HEK293 (cell line): ENCODE data around the gene GJA3.
"Not testable (repeated sequence)": the region's sequence is repeated elsewhere in the genome, so short reads cannot be mapped to it uniquely, and the experiment has no call there.

Experiments
- CTCF ChIA-PET: fragments of 350-600 bp; formaldehyde crosslinking; extraction: SDS; loops from one replicate; lab custom pipeline; 2021; ENCODE audit warnings: antibody characterized with exemption; lab: Yijun Ruan, JAX
- POLR2A ChIA-PET: fragments of 300-600 bp; formaldehyde crosslinking; extraction: SDS; loops from one replicate; lab custom pipeline; 2020; ENCODE audit warnings: antibody characterized with exemption, inconsistent platforms; lab: Yijun Ruan, JAX
- H3K27ac ChIP-seq: fragments of 200-500 bp; sonication (Bioruptor generic); 2 replicates; pipeline ENCODE4 v1.5.1; 2014; ENCODE audit warnings: low read depth, low read length, control low read depth, inconsistent platforms; ENCODE audit errors: extremely low read depth
- H3K36me3 ChIP-seq, 2 experiments: fragments of 200-500 bp in 1 of 2; sonication (Bioruptor generic) in 1 of 2; 1 replicate in 1 of 2; 2 replicates in 1 of 2; pipeline ENCODE4 v1.5.1; 2014 to 2017; ENCODE audit warnings: inconsistent platforms in 2 of 2, low read length in 2 of 2; ENCODE audit not compliant: control insufficient read depth in 2 of 2, insufficient read depth in 1 of 2
- H3K4me1 ChIP-seq: fragments of 200-500 bp; sonication (Bioruptor generic); 2 replicates; pipeline ENCODE4 v1.5.1; 2014; ENCODE audit warnings: mild to moderate bottlenecking, low read length, inconsistent platforms; ENCODE audit not compliant: control insufficient read depth, insufficient read depth
- H3K4me3 ChIP-seq: 2 replicates; pipeline ENCODE4 v1.5.1; 2011; ENCODE audit warnings: low read depth, mild to moderate bottlenecking, control low read depth, low read length, moderate library complexity
- H3K9me3 ChIP-seq: fragments of 200-500 bp; sonication (Bioruptor generic); 2 replicates; pipeline ENCODE4 v1.5.1; 2014; ENCODE audit warnings: low read depth, low read length, inconsistent platforms; ENCODE audit not compliant: control insufficient read depth, insufficient read depth
- FEZF1 ChIP-seq: fragments of 450-650 bp; formaldehyde crosslinking; IDR thresholded peaks from 2 replicates; pipeline ENCODE4 v1.5.1; 2016; ENCODE audit warnings: missing biosample characterization, missing genetic modification characterization
- GLI2 ChIP-seq: fragments of 450-650 bp; formaldehyde crosslinking; IDR thresholded peaks from 2 replicates; pipeline ENCODE4; 2017; ENCODE audit warnings: missing biosample characterization, missing genetic modification characterization, low read depth, borderline replicate concordance
- GLIS2 ChIP-seq: fragments of 450-650 bp; formaldehyde crosslinking; IDR thresholded peaks from 2 replicates; pipeline ENCODE4 v1.5.1; 2016; ENCODE audit warnings: missing biosample characterization, missing genetic modification characterization
- OSR2 ChIP-seq: fragments of 450-650 bp; formaldehyde crosslinking; IDR thresholded peaks from 2 replicates; pipeline ENCODE4 v1.5.1; 2016; ENCODE audit warnings: missing biosample characterization, missing genetic modification characterization
- ZBTB21 ChIP-seq: fragments of 450-650 bp; formaldehyde crosslinking; IDR thresholded peaks from 2 replicates; pipeline ENCODE4 v1.5.1; 2017; ENCODE audit warnings: missing biosample characterization, missing genetic modification characterization
- ZBTB8A ChIP-seq: fragments of 450-650 bp; formaldehyde crosslinking; IDR thresholded peaks from 2 replicates; pipeline ENCODE4 v1.5.1; 2016; ENCODE audit warnings: missing biosample characterization, missing genetic modification characterization
- ZFHX2 ChIP-seq: fragments of 450-650 bp; formaldehyde crosslinking; conservative IDR thresholded peaks from 2 replicates; pipeline ENCODE4 v1.5.1; 2016; ENCODE audit warnings: missing biosample characterization, missing genetic modification characterization
- ZIC2 ChIP-seq: fragments of 450-650 bp; formaldehyde crosslinking; IDR thresholded peaks from 2 replicates; pipeline ENCODE4 v1.5.1; 2016; ENCODE audit warnings: missing biosample characterization, missing genetic modification characterization
- ZNF146 ChIP-seq: fragments of 450-650 bp; formaldehyde crosslinking; IDR thresholded peaks from 2 replicates; pipeline ENCODE4 v1.5.1; 2016; ENCODE audit warnings: missing biosample characterization, missing genetic modification characterization
- ZNF223 ChIP-seq: fragments of 450-650 bp; formaldehyde crosslinking; IDR thresholded peaks from 2 replicates; pipeline ENCODE4 v1.5.1; 2016; ENCODE audit warnings: missing biosample characterization, missing genetic modification characterization
- ZNF23 ChIP-seq: fragments of 450-650 bp; formaldehyde crosslinking; IDR thresholded peaks from 2 replicates; pipeline ENCODE4 v1.5.1; 2016; ENCODE audit warnings: missing biosample characterization, missing genetic modification characterization, borderline replicate concordance
- ZNF394 ChIP-seq: fragments of 450-650 bp; formaldehyde crosslinking; IDR thresholded peaks from 2 replicates; pipeline ENCODE4 v1.5.1; 2016; ENCODE audit warnings: missing biosample characterization, missing genetic modification characterization, mild to moderate bottlenecking, moderate library complexity, borderline replicate concordance
- ZNF426 ChIP-seq: fragments of 450-650 bp; formaldehyde crosslinking; IDR thresholded peaks from 2 replicates; pipeline ENCODE4 v1.5.1; 2017; ENCODE audit warnings: missing biosample characterization, missing genetic modification characterization, mild to moderate bottlenecking, inconsistent platforms, moderate library complexity
- ZNF544 ChIP-seq: fragments of 450-650 bp; formaldehyde crosslinking; IDR thresholded peaks from 2 replicates; pipeline ENCODE4 v1.5.0; 2017; ENCODE audit warnings: missing biosample characterization, missing genetic modification characterization
- ZNF600 ChIP-seq: fragments of 450-650 bp; formaldehyde crosslinking; IDR thresholded peaks from 2 replicates; pipeline ENCODE4 v1.5.1; 2016; ENCODE audit warnings: missing biosample characterization, missing genetic modification characterization
- ZNF610 ChIP-seq: fragments of 450-650 bp; formaldehyde crosslinking; IDR thresholded peaks from 2 replicates; pipeline ENCODE4 v1.5.1; 2016; ENCODE audit warnings: missing biosample characterization, missing genetic modification characterization, borderline replicate concordance
- ZNF629 ChIP-seq: fragments of 450-650 bp; formaldehyde crosslinking; IDR thresholded peaks from 2 replicates; pipeline ENCODE4 v1.5.1; 2017; ENCODE audit warnings: missing biosample characterization, missing genetic modification characterization
- ZNF768 ChIP-seq: fragments of 450-650 bp; formaldehyde crosslinking; IDR thresholded peaks from 2 replicates; pipeline ENCODE4 v1.5.1; 2018; ENCODE audit warnings: missing biosample characterization, mild to moderate bottlenecking, missing genetic modification characterization
- TF ChIP-seq, protein P1 (sequence below): fragments of 450-650 bp; formaldehyde crosslinking; IDR thresholded peaks from 2 replicates; pipeline ENCODE4 v1.5.1; 2017; ENCODE audit warnings: missing biosample characterization, mild to moderate bottlenecking, missing genetic modification characterization, moderate library complexity
- TF ChIP-seq, protein P2 (sequence below): fragments of 450-650 bp; formaldehyde crosslinking; IDR thresholded peaks from 2 replicates; pipeline ENCODE4 v1.5.1; 2016; ENCODE audit warnings: missing biosample characterization, missing genetic modification characterization
- TF ChIP-seq, protein P3 (sequence below): fragments of 450-650 bp; IDR thresholded peaks from 2 replicates; pipeline ENCODE4 v1.5.1; 2018; ENCODE audit warnings: missing biosample characterization, missing genetic modification characterization

Gene GJA3

DNA sequence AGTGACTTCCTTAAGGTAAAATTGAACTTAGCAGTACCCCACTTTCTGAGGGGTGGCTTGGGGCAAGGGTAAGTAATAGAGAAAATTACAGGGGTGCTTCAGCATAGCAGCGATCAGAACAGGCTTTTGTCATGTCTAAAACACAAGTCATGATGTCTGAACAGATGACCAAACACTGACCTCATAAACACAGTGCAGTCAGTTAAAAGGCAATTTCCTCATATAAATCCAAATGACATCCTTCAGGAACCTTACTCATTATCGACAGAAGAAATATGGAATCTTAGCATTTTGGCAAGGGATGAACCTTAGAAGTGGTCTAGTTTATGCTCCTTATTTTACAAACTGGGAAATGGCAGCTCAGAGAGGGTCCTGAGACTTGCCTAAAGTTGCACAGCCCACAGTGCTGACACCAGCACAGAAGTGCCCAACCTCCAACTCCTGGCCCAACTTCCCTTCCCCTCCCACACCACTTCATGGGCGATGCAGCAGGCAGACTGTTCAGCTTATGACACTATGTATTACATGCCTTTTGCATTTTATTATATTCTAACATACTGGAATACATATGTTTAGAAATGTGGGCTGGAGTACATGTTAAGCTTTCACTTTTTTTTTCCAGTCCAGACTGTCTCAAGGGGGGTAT, 3.6 kb downstream of the GJA3 start:
- ChIA-PET CTCF (no interaction called here), POLR2A (no interaction called here)
- Histone ChIP-seq H3K4me3 (no peak overlapping the region), H3K9me3 (no peaks in the 10 kb centered on the region), H3K27ac (no peak overlapping the region), H3K4me1 (no peaks in the 10 kb centered on the region), H3K36me3 (no peaks in the 10 kb centered on the region)
- peak; percentile 19; the same call in 1 of the 2 replicates for TF ChIP-seq FEZF1 (tag by site-specific recombination)
- peak; percentile 87 for TF ChIP-seq ZNF629 (tag by site-specific recombination)
- no peak for TF ChIP-seq ZNF23 (tag by site-specific recombination)
- TF ChIP-seq ZNF600 (tag by site-specific recombination), result 0 out of 2 replicates have a peak, but pooled peaks have one; percentile 21
- TF ChIP-seq ZBTB21 (tag by site-specific recombination), result peak; percentile 46
- TF ChIP-seq OSR2, result no peak
- TF ChIP-seq ZNF768, result 0 out of 2 replicates have a peak, but pooled peaks have one; percentile 14
- no peak for TF ChIP-seq ZNF426 (tag by site-specific recombination)
- 0 out of 2 replicates have a peak, but pooled peaks have one; percentile 21 for TF ChIP-seq ZFHX2
- TF ChIP-seq, protein P1, sequence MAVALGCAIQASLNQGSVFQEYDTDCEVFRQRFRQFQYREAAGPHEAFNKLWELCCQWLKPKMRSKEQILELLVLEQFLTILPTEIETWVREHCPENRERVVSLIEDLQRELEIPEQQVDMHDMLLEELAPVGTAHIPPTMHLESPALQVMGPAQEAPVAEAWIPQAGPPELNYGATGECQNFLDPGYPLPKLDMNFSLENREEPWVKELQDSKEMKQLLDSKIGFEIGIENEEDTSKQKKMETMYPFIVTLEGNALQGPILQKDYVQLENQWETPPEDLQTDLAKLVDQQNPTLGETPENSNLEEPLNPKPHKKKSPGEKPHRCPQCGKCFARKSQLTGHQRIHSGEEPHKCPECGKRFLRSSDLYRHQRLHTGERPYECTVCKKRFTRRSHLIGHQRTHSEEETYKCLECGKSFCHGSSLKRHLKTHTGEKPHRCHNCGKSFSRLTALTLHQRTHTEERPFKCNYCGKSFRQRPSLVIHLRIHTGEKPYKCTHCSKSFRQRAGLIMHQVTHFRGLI, result peak; percentile 85

DNA sequence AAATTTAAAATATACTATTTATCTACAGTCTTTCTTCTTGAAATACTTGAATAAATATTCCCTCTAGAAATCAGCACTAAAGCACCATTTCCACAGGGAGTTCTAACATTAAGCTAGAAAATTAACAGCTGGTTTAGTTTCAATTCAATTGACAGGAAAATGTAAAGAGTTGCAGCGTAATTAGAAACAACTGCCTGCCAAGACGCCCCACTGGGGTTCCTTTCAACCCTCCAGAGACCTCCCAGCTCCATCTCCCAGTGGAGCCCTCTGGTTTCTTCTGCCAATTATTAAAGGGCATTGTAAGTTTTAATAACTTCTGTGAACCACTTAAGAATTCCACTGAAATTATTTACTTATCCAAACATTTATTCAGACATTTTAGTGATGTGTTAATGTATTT, 4.2 kb downstream of the GJA3 start:
- CTCF ChIA-PET, result interaction anchor here (0.6 to 1.0 kb wide), 2 partner anchors 10 to 29 kb away, joined by 3 read pairs; no protein-coding TSS in a partner anchor

DNA sequence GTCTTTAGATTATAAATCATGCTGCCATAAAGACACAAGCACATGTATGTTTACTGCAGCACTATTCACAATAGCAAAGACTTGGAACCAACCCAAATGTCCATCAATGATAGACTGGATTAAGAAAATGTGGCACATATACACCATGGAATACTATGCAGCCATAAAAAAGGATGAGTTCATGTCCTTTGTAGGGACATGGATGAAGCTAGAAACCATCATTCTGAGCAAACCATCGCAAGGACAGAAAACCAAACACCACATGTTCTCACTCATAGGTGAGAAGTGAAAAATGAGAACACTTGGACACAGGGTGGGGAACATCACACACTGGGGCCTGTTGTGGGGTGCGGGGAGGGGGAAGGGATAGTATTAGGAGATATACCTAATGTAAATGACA, 7.6 kb downstream of the GJA3 start:
- not testable (repeated sequence) for H3K27ac ChIP-seq
- TF ChIP-seq ZNF146, result peak; percentile 99
- TF ChIP-seq, protein P2, sequence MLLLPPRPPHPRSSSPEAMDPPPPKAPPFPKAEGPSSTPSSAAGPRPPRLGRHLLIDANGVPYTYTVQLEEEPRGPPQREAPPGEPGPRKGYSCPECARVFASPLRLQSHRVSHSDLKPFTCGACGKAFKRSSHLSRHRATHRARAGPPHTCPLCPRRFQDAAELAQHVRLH (tag by site-specific recombination), result peak; percentile 80
- TF ChIP-seq, all 188 proteins: peak for 2; not testable (repeated sequence) for 186
- H3K4me3 ChIP-seq, H3K36me3 ChIP-seq, H3K9me3 ChIP-seq, POLR2A ChIA-PET, H3K4me1 ChIP-seq: not testable (repeated sequence)
- CTCF ChIA-PET, result interaction anchor here (0.6 to 0.7 kb wide), 2 partner anchors 118 to 247 kb away, joined by 3 read pairs; no protein-coding TSS in a partner anchor

More for the DNA sequence above, 4.2 kb downstream of the GJA3 start:
- Histone ChIP-seq H3K27ac (no peak overlapping the region), H3K4me3 (no peak overlapping the region), H3K36me3 (no peaks in the 10 kb centered on the region), H3K9me3 (no peaks in the 10 kb centered on the region), H3K4me1 (no peaks in the 10 kb centered on the region)
- TF ChIP-seq ZNF394 (tag by site-specific recombination) (no peak), ZIC2 (tag by site-specific recombination) (peak; percentile 27; the same call in 1 of the 2 replicates), ZBTB8A (tag by site-specific recombination) (peak; percentile 21; the same call in 1 of the 2 replicates)
- POLR2A ChIA-PET, result no interaction called here

DNA sequence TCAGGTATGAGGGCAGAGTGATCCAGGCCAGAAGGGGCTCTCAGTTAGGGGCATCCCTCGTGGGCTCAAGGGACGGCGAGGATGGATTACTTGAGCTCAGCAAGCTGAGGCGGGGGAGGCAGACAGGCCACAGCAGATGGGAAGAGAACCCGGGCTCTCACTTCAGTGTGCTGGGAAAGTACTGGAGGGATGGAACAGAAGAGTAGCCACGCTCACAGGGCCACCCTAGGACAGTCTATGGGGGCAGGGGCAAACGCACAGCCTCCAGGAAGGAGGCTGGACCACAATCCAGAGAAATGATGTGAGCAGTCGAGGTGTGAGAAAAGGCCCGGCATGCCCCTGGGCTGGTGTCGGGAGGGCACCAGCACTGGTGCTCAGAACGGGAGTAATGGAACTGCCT, 9.2 kb downstream of the GJA3 start:
- Histone ChIP-seq H3K9me3 (no peaks in the 10 kb centered on the region), H3K4me3 (no peak overlapping the region), H3K36me3 (no peaks in the 10 kb centered on the region), H3K4me1 (no peaks in the 10 kb centered on the region), H3K27ac (no peak overlapping the region)
- ChIA-PET CTCF (no interaction called here), POLR2A (no interaction called here)
- TF ChIP-seq GLI2 (no peak), GLIS2 (tag by site-specific recombination) (no peak), ZNF610 (tag by site-specific recombination) (no peak), ZNF544 (no peak), ZNF223 (no peak)
- TF ChIP-seq, protein P3, sequence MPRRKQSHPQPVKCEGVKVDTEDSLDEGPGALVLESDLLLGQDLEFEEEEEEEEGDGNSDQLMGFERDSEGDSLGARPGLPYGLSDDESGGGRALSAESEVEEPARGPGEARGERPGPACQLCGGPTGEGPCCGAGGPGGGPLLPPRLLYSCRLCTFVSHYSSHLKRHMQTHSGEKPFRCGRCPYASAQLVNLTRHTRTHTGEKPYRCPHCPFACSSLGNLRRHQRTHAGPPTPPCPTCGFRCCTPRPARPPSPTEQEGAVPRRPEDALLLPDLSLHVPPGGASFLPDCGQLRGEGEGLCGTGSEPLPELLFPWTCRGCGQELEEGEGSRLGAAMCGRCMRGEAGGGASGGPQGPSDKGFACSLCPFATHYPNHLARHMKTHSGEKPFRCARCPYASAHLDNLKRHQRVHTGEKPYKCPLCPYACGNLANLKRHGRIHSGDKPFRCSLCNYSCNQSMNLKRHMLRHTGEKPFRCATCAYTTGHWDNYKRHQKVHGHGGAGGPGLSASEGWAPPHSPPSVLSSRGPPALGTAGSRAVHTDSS (tag by site-specific recombination), result no peak
